ENCODE measurements around the gene SARDH.

The SARDH gene

DNA sequence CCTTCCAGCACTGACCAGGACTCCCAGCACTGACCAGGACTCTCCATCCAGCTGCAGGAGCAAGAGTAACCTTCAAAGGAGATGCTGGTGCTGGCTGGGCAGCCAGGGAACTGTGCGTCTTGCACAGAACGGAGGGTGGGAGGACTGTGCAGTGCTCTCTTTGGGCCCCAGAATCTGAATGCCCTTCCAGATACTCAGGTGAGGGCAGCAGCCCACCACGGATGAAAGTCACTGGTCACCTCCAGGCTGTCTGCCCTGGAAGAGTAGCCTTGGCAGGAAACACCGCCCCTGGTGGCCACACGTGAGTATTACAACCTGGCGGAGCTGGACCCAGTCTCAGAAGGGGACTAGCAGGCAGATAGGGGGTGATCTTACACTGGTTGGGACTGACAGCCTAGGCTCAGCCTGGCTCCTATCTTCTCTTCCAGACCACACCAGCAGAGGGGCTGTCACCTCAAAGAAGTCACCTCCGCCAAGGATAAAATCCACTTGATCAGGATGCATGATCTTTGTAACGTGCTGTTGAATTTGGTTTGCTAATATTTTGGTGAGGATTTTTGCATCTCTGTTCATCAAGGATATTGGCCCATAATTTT lies 4.8 kb upstream of the SARDH start:
- no peaks in the 10 kb centered on the region for H3K9me3 ChIP-seq (ENCODE audit: control insufficient read depth in 2 of 2, low read length in 2 of 2)
- peaks cover 2 to 5% of the 10 kb centered on the region in 2 donors for H3K27me3 ChIP-seq (ENCODE audit: control insufficient read depth in 2 of 2, insufficient read depth in 2 of 2, low read length in 2 of 2)
- H3K27ac ChIP-seq (ENCODE audit: low read depth in 2 of 2, low read length in 2 of 2) = no peak overlapping the region
- no peak overlapping the region for H3K4me3 ChIP-seq (ENCODE audit: low read length in 2 of 2)
- H3K9ac ChIP-seq (ENCODE audit: low read depth in 1 of 2, low read length in 2 of 2) = no peak overlapping the region
- no peaks in the 10 kb centered on the region for H3K36me3 ChIP-seq (ENCODE audit: control insufficient read depth in 2 of 2, insufficient read depth in 2 of 2, low read length in 2 of 2)
- H3K4me1 ChIP-seq (ENCODE audit: control insufficient read depth in 2 of 2, insufficient read depth in 2 of 2, low read length in 2 of 2) = peaks cover 0 to 3% of the 10 kb centered on the region in 2 donors

- Histone ChIP-seq H3K4me1 (ENCODE audit: control insufficient read depth in 2 of 2, insufficient read depth in 2 of 2, low read length in 2 of 2) (peaks cover 0 to 7% of the 10 kb centered on the region in 2 donors), H3K36me3 (ENCODE audit: control insufficient read depth in 2 of 2, insufficient read depth in 2 of 2, low read length in 2 of 2) (no peaks in the 10 kb centered on the region), H3K9ac (ENCODE audit: low read depth in 1 of 2, low read length in 2 of 2) (no peak overlapping the region), H3K4me3 (ENCODE audit: low read length in 2 of 2) (no peak overlapping the region), H3K9me3 (ENCODE audit: control insufficient read depth in 2 of 2, low read length in 2 of 2) (no peaks in the 10 kb centered on the region), H3K27ac (ENCODE audit: low read depth in 2 of 2, low read length in 2 of 2) (no peak overlapping the region), H3K27me3 (ENCODE audit: control insufficient read depth in 2 of 2, insufficient read depth in 2 of 2, low read length in 2 of 2) (peaks cover 2 to 5% of the 10 kb centered on the region in 2 donors)
These were observed 4.1 kb upstream of the SARDH start for GRCh38 chr9:133742251-133742650.

DNA sequence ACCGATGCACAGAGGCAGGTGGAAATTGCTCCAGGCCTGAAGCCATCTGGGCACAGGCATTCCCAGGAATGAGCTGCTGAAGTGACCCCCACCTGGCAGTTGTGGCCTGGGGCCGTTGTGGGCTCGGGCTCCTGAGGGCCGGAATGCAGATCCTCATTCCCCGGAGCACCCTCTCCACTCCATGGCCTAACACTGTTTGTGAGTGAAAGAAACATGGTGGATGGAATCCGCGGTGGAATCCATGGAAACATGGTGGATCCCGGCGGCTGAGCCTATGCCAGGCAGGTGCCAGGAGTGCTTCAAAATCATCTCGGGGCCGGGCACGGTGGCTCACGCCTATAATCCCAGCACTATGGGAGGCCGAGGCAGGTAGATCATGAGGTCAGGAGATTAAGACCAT lies 3.6 kb upstream of the SARDH start:
- Histone ChIP-seq H3K4me3 (ENCODE audit: low read length in 2 of 2) (no peak overlapping the region), H3K9me3 (ENCODE audit: control insufficient read depth in 2 of 2, low read length in 2 of 2) (no peaks in the 10 kb centered on the region), H3K27ac (ENCODE audit: low read depth in 2 of 2, low read length in 2 of 2) (no peak overlapping the region), H3K36me3 (ENCODE audit: control insufficient read depth in 2 of 2, insufficient read depth in 2 of 2, low read length in 2 of 2) (no peaks in the 10 kb centered on the region), H3K9ac (ENCODE audit: low read depth in 1 of 2, low read length in 2 of 2) (no peak overlapping the region), H3K4me1 (ENCODE audit: control insufficient read depth in 2 of 2, insufficient read depth in 2 of 2, low read length in 2 of 2) (peaks cover 0 to 7% of the 10 kb centered on the region in 2 donors), H3K27me3 (ENCODE audit: control insufficient read depth in 2 of 2, insufficient read depth in 2 of 2, low read length in 2 of 2) (peaks cover 0 to 5% of the 10 kb centered on the region in 2 donors)

- no peaks in the 10 kb centered on the region for H3K36me3 ChIP-seq (ENCODE audit: control insufficient read depth in 2 of 2, insufficient read depth in 2 of 2, low read length in 2 of 2)
- H3K27ac ChIP-seq (ENCODE audit: low read depth in 2 of 2, low read length in 2 of 2) = no peak overlapping the region
- no peak overlapping the region for H3K4me3 ChIP-seq (ENCODE audit: low read length in 2 of 2)
- H3K9ac ChIP-seq (ENCODE audit: low read depth in 1 of 2, low read length in 2 of 2) = no peak overlapping the region
- peaks cover 0 to 5% of the 10 kb centered on the region in 2 donors for H3K27me3 ChIP-seq (ENCODE audit: control insufficient read depth in 2 of 2, insufficient read depth in 2 of 2, low read length in 2 of 2)
- H3K9me3 ChIP-seq (ENCODE audit: control insufficient read depth in 2 of 2, low read length in 2 of 2) = no peaks in the 10 kb centered on the region
- H3K4me1 ChIP-seq (ENCODE audit: control insufficient read depth in 2 of 2, insufficient read depth in 2 of 2, low read length in 2 of 2) = peaks cover 0 to 7% of the 10 kb centered on the region in 2 donors
These were observed 2.8 kb upstream of the SARDH start for GRCh38 chr9:133740911-133741310.

DNA sequence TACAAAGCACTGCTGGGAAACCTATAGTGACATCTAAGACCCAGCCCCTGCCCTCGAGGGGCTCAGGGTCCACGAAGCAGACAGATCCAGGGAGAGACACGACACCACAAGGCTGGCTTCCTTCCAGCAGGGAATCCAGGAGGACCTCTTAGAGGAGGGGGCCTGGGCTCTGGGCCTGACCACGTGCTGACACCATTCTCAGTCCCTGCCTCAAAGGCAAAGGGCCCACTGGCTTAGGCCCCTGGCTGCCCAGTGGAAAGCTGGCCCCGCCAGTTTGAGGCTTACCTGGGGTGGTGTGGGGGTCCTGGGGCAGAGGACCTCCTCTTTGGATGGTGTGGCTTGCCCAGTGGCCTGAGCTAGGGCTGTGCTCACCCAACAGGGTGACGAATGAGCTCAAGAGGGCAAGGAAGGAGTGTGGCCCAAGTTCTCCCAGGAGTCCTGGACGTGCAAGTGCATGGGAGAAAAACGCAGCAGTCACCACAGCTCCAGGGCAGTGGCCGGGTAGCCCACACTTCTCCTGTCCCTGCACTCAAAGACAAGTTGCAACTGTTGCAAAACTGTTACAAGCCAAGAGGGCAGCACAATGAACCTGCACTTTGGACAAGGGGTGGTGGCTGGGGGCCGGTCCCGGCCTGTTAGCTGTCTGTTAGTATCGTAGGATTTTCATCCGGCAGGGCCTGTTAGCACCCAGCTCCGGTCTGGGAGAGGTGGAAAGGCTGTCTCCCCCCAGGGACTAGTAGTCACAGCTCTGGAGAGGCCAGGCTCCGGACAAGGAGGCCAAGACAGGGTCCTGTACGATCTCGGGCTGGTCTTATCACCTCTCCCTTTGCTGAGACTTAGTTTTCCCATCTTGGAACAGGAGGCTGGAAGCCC lies 1.5 kb upstream of the SARDH start:
- Histone ChIP-seq H3K27ac (ENCODE audit: low read depth in 2 of 2, low read length in 2 of 2) (no peak overlapping the region), H3K9me3 (ENCODE audit: control insufficient read depth in 2 of 2, low read length in 2 of 2) (no peaks in the 10 kb centered on the region), H3K4me3 (ENCODE audit: low read length in 2 of 2) (no peak overlapping the region), H3K27me3 (ENCODE audit: control insufficient read depth in 2 of 2, insufficient read depth in 2 of 2, low read length in 2 of 2) (peaks cover 0 to 5% of the 10 kb centered on the region in 2 donors), H3K9ac (ENCODE audit: low read depth in 1 of 2, low read length in 2 of 2) (no peak overlapping the region), H3K36me3 (ENCODE audit: control insufficient read depth in 2 of 2, insufficient read depth in 2 of 2, low read length in 2 of 2) (no peaks in the 10 kb centered on the region), H3K4me1 (ENCODE audit: control insufficient read depth in 2 of 2, insufficient read depth in 2 of 2, low read length in 2 of 2) (peaks cover 0 to 7% of the 10 kb centered on the region in 2 donors)

DNA sequence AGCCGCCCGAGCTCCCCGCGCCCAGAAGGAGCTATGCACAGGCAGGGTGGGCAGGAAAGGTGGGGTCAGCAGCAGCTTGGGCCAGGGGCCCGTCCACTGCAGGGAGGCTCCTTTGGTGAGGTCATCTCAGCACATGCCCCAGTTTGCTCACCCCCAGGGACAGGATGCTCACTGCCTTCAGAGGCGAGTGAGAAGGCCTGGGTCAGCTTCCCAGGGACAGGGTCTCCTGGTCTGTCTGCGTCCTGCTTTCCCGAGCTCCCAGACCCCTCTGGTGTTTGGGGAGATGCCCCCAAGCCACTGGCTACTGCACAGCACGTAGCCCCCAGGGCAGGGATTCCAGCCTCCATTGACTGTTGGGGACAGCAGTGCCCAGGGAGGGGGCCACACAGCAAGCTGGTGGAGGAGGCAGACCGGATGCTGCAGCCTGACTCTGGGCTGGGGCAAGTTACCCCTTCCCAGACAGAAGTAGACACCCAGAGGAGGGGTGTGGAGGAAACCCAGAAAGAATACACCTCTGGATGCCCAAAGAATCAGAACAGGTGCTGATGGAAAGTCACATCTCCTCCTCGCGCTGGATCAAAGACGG lies 581 bp upstream of the SARDH start:
- Histone ChIP-seq H3K9ac (ENCODE audit: low read depth in 1 of 2, low read length in 2 of 2) (no peak overlapping the region), H3K4me3 (ENCODE audit: low read length in 2 of 2) (peak overlapping the region in 1 of 2 donors; percentile 54), H3K4me1 (ENCODE audit: control insufficient read depth in 2 of 2, insufficient read depth in 2 of 2, low read length in 2 of 2) (peaks cover 0 to 7% of the 10 kb centered on the region in 2 donors)

DNA sequence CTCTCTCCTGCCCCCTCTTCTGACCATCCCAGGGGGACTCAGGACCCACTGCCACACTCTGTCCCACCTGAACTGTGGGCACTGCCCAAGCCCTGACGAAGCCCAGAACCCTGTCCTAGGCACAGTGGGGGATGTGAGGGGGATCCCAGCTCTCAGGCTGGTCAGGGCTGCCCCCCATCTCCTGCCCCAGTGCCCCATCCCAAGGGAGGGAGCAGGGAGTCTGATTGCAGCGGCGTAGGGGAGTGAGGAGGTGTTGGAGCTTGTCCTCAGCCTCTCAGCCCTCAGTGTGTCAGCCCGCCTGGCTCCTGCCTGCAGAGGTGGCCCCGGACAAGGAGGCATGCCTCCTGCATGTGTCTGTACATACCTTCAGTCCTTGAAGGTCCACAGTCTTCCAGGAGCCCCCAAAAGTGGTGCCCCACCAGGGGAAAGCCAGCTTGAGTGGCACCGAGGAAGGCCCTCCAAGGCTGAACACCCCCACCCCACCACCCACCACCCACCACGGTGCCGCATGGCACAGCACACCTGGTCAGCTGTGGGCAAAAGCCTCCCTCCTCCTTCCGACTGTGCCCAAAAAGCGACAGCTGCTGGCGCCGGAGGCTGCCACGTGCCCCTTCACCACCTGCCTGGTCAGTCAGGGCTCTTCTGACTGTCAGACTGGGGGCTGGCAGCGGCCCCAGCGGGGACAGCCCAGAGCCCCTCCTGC lies 930 bp downstream of the SARDH start:
- Histone ChIP-seq H3K9me3 (ENCODE audit: control insufficient read depth in 2 of 2, low read length in 2 of 2) (no peaks in the 10 kb centered on the region), H3K4me1 (ENCODE audit: control insufficient read depth in 2 of 2, insufficient read depth in 2 of 2, low read length in 2 of 2) (peaks cover 0 to 7% of the 10 kb centered on the region in 2 donors), H3K36me3 (ENCODE audit: control insufficient read depth in 2 of 2, insufficient read depth in 2 of 2, low read length in 2 of 2) (no peaks in the 10 kb centered on the region), H3K27ac (ENCODE audit: low read depth in 2 of 2, low read length in 2 of 2) (no peak overlapping the region), H3K4me3 (ENCODE audit: low read length in 2 of 2) (peak overlapping the region in 1 of 2 donors; percentile 50), H3K9ac (ENCODE audit: low read depth in 1 of 2, low read length in 2 of 2) (no peak overlapping the region), H3K27me3 (ENCODE audit: control insufficient read depth in 2 of 2, insufficient read depth in 2 of 2, low read length in 2 of 2) (peaks cover 0 to 5% of the 10 kb centered on the region in 2 donors)

More for the DNA sequence above, 581 bp upstream of the SARDH start:
- H3K36me3 ChIP-seq (ENCODE audit: control insufficient read depth in 2 of 2, insufficient read depth in 2 of 2, low read length in 2 of 2) = no peaks in the 10 kb centered on the region
- H3K9me3 ChIP-seq (ENCODE audit: control insufficient read depth in 2 of 2, low read length in 2 of 2) = no peaks in the 10 kb centered on the region
- H3K27ac ChIP-seq (ENCODE audit: low read depth in 2 of 2, low read length in 2 of 2) = no peak overlapping the region
- peaks cover 0 to 5% of the 10 kb centered on the region in 2 donors for H3K27me3 ChIP-seq (ENCODE audit: control insufficient read depth in 2 of 2, insufficient read depth in 2 of 2, low read length in 2 of 2)

DNA sequence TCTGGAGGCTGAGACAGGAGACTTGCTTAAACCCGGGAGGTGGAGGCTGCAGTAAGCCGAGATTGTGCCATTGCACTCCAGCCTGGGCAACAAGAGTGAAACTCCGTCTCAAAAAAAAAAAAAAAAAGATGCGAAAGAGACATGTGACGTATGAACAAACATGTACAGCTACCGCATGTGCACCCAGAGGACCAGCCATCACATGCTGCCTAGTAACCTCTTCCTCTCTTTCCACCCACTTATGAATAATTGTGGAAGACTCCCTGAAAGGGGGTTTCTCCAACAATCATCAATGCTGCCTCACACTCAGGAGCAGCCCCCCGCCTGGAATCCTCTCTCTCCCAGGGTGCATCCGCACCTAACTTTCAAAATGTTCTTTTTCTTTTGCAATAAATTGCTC lies 2.2 kb downstream of the SARDH start:
- Histone ChIP-seq H3K27ac (ENCODE audit: low read depth in 2 of 2, low read length in 2 of 2) (no peak overlapping the region), H3K4me1 (ENCODE audit: control insufficient read depth in 2 of 2, insufficient read depth in 2 of 2, low read length in 2 of 2) (peaks cover 0 to 7% of the 10 kb centered on the region in 2 donors), H3K36me3 (ENCODE audit: control insufficient read depth in 2 of 2, insufficient read depth in 2 of 2, low read length in 2 of 2) (no peaks in the 10 kb centered on the region), H3K4me3 (ENCODE audit: low read length in 2 of 2) (no peak overlapping the region), H3K9ac (ENCODE audit: low read depth in 1 of 2, low read length in 2 of 2) (no peak overlapping the region), H3K9me3 (ENCODE audit: control insufficient read depth in 2 of 2, low read length in 2 of 2) (no peaks in the 10 kb centered on the region), H3K27me3 (ENCODE audit: control insufficient read depth in 2 of 2, insufficient read depth in 2 of 2, low read length in 2 of 2) (peaks cover 0 to 5% of the 10 kb centered on the region in 2 donors)

- Histone ChIP-seq H3K27me3 (ENCODE audit: control insufficient read depth in 2 of 2, insufficient read depth in 2 of 2, low read length in 2 of 2) (peaks cover 0 to 5% of the 10 kb centered on the region in 2 donors), H3K4me3 (ENCODE audit: low read length in 2 of 2) (no peak overlapping the region), H3K9ac (ENCODE audit: low read depth in 1 of 2, low read length in 2 of 2) (no peak overlapping the region), H3K4me1 (ENCODE audit: control insufficient read depth in 2 of 2, insufficient read depth in 2 of 2, low read length in 2 of 2) (peaks cover 0 to 7% of the 10 kb centered on the region in 2 donors), H3K27ac (ENCODE audit: low read depth in 2 of 2, low read length in 2 of 2) (no peak overlapping the region), H3K9me3 (ENCODE audit: control insufficient read depth in 2 of 2, low read length in 2 of 2) (no peaks in the 10 kb centered on the region), H3K36me3 (ENCODE audit: control insufficient read depth in 2 of 2, insufficient read depth in 2 of 2, low read length in 2 of 2) (no peaks in the 10 kb centered on the region)
These were observed 2.8 kb downstream of the SARDH start for GRCh38 chr9:133735415-133735775.

All from mucosa of rectum (tissue), 2 donors.